ENCODE results near the gene PDIK1L. TPM values are rescaled to one million over a fixed set of nuclear protein-coding genes. Genes with fewer than 3 reads are reported as not detected.

Gene PDIK1L
- 1 to 10 TPM; 1.7 to 2.7 (median 1.7) TPM for polyA plus RNA-seq

GRCh38 chr1:26111530-26112406, at the start of gene PDIK1L:
Gene PDIK1L (plus strand): TSS chr1:26111824. CDS start chr1:26114309, 2,485 bp downstream.
- WGBS, 3 donors, result 0 to 1% (median 1%) methylated on average over 85 to 96 of the region's 96 CpGs
- peak within 1 kb of the TSS; percentile 64 for H3K27ac ChIP-seq (ENCODE audit: low read depth, low read length)

GRCh38 chr1:26064553-26064952, 47.1 kb upstream of the PDIK1L start:
- H3K27ac ChIP-seq (ENCODE audit: low read depth, low read length), result no peak overlapping the region

GRCh38 chr1:26066160-26066559, 45.5 kb upstream of the PDIK1L start:
- WGBS, 3 donors, result 81 to 91% (median 89%) methylated on average over 14 to 15 of the region's 15 CpGs
- H3K27ac ChIP-seq (ENCODE audit: low read depth, low read length), result no peak overlapping the region

More at GRCh38 chr1:26064553-26064952, 47.1 kb upstream of the PDIK1L start:
- WGBS, 3 donors, result 57 to 82% (median 70%) methylated on average over 3 of the region's 3 CpGs

DNA sequence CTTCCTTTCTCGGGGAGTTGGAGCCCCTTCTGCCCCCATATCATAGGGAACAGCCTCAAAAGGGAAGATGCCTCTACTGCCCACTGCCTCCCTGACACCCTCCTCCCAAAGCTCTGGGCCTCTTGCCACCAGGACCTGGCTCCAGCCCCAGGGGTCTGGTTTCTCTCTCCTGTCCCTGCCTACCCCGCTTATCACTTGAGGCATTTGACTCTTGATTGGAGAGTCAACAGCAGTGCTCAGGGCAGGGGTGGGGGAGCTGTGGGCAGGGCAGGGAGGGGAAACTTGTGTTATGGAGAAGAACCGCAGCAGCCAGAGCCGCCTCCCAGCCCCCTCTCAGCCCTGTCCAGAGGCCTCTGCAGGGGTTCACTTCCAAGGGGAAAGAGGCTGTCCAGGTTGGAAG, 44.8 kb upstream of the PDIK1L start:
- 39 to 60% (median 59%) methylated on average over 4 of the region's 4 CpGs for WGBS, 3 donors
- H3K27ac ChIP-seq (ENCODE audit: low read depth, low read length), result no peak overlapping the region

- no peak within 1 kb of the TSS for H3K27ac ChIP-seq (ENCODE audit: low read depth, low read length)
- 60 to 73% (median 68%) methylated on average over 9 of the region's 9 CpGs for WGBS, 3 donors
Observed at GRCh38 chr1:26067432-26067911, 44.2 kb upstream of the PDIK1L start, which contains the start of gene TRIM63. Gene TRIM63 (minus strand): TSS chr1:26067630. CDS start chr1:26067494, 136 bp downstream.

DNA sequence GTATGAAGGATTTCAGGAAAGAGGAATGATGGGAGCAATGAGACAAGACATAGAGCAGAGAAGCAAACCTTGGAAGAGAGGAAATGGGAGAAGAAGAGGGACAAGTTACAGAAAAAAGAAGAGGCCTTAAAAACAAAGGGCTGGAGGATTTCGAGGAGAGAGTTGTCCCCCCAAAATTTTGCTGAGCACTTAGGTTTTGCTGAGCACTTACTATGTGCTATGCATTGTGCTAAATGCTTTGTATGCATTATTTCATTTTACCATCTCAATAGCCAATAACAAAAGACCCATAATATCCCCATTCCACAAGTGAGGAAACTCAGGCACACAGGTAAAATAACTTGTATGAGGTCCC, 41.7 kb upstream of the PDIK1L start:
- no peak overlapping the region for H3K27ac ChIP-seq (ENCODE audit: low read depth, low read length)
- 72 to 94% (median 83%) methylated on average over 1 of the region's 1 CpG for WGBS, 3 donors

DNA sequence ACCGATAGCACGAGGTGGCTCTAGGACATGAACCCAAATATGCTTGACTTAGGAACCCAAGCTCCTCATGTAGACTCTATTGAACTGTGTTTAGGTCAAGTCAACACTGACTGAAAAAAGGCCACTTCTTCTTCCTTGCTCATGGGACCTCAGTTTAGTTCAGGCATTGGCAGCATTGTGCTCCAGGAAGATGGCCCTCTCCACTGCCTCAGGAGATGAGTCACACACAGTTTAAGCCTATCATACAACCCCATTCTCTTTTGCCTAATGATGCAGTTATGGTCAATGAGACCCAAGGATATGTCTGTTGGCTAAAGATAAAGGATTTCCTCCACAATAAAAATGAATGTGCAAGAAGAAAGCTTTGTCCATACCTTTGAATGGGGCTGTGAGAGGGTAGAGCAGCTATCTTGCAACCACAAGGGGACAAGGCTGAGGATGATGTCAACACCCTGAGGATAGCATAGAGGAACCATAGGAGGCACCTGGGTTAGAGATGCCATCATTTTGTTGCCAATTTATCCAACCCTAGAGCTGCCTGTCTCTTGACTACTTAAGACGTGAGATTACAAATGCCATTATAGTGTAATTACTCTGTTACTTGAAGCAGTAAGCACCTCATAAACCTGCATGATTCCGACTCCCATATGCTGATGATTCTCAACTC, 41.2 kb upstream of the PDIK1L start:
- H3K27ac ChIP-seq (ENCODE audit: low read depth, low read length), result no peak overlapping the region
- 86 to 93% (median 92%) methylated on average over 4 of the region's 4 CpGs for WGBS, 3 donors

GRCh38 chr1:26070963-26071342, 40.7 kb upstream of the PDIK1L start:
- no peak overlapping the region for H3K27ac ChIP-seq (ENCODE audit: low read depth, low read length)
- WGBS, 3 donors, result 91 to 93% (median 92%) methylated on average over 6 of the region's 6 CpGs

DNA sequence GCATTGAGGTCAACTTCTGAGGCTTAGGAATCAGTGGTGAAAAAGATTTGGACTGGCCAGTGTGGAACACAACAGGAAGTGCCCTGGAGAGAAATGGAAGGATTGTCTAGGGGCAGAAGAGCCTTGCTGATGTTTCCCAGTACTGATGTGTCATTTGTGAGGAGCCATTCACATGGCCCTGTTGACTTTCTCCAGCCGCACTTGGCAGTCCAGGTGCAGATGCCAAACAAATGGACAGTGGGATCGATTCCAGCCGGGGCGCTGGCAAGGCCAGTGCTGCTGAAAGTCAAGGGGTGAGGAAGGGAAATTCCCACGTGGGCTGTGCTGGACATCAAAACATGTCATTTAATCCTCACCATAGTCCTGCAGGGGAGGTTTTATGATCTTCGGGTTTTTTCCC, 39.3 kb upstream of the PDIK1L start:
- 10 to 46% (median 38%) methylated on average over 6 of the region's 6 CpGs for WGBS, 3 donors
- H3K27ac ChIP-seq (ENCODE audit: low read depth, low read length), result no peak overlapping the region

DNA sequence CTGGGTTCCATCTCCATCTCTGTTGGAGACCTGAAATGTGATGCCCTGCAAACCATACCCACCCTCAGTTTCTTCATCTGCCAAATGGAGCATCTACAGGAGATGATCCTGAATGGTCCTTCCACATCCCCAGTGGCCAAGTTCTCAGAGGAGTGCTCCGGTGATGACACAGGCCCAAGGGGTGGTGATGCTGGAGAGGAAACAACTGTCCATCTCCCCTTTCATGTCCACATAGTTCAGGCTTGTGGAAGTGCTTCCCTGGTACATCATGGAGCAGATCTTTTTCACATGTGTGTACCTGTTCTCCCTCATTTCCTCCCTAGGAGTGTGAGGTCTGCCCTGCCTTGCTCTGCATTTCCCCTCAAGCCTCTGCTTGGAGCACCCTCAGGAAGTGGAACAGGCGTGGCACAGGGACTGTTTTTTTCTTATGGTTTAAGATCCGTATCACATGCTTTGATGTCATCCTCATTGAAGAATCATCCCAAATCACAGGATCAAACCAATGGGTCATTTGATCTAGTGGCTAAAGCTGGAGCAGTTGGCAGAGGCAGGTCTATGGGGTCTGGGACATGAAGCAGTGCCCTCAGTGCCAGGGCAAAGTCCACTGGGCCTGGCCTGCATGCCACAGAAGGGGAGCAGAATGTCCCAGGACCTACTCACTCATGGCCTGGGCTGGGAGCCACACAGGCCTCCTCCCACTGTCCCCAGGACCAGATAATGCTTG, 36.0 kb upstream of the PDIK1L start:
- H3K27ac ChIP-seq (ENCODE audit: low read depth, low read length), result no peak overlapping the region
- 59 to 79% (median 73%) methylated on average over 3 of the region's 3 CpGs for WGBS, 3 donors

- 98 to 100% (median 100%) methylated on average over 1 of the region's 1 CpG for WGBS, 3 donors
Observed at GRCh38 chr1:26077524-26077923, 34.1 kb upstream of the PDIK1L start.

DNA sequence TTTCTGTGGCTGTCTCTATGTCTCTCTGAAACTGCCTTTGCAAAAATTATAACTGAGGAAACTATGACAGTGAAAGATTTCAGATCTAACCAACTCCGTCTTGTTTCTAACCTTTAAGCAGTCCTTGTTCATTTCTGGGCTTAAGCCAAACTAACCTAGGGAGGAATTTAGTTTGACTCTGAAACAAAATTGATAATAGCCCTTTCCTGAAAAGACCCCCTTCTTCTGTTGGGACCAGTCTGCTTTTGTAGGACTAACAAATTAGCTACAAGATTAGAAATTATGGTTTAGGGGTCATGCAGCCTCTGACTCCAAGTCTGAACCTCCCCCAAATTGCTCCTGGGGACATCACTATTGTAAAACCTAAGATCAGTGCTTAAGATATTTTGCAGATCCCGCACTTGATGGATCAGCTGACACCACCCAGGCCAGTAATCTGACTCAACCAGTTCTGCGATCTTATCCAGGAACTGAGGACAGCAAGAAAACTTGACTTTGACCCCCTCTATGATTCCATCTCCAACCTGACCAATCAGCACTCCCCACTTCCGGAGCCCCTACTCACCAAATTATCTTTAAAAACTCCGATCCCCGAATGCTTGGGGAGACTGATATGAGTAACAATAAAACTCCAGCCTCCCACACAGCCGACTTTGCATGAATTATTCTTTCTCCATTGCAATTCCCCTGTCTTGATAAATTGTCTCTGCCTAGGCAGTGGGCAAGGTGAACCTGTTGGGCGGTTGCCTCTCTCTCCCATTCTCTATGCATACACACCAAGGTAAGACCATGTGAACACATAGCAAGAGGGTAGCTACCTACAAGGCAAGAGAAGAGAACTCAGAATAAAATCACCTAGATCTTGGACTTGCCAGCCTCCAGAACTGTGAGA, 33.1 kb upstream of the PDIK1L start:
- 61 to 64% (median 62%) methylated on average over 8 of the region's 8 CpGs for WGBS, 3 donors
- no peak overlapping the region for H3K27ac ChIP-seq (ENCODE audit: low read depth, low read length)

More at GRCh38 chr1:26077524-26077923, 34.1 kb upstream of the PDIK1L start:
- no peak overlapping the region for H3K27ac ChIP-seq (ENCODE audit: low read depth, low read length)

DNA sequence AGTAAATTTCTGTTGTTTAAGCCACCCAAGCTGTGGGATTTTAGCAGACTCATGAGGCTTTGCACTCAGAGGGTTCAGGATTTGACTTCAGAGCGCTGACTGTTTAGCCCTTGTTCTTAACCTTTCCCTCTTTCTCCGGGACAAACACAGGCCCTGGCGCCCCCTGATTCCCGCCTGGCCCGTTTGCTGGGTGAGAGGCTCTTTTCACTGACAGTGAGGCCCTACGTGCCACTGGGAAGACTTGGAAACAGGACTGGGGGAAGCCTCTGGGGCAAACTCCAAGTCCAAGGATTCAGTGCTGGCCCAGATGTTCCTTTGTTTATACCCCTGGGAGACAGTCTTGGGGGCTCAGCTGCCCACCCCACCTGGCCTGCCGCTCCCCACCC, 32.5 kb upstream of the PDIK1L start:
- WGBS, 3 donors, result 70 to 78% (median 73%) methylated on average over 7 of the region's 7 CpGs
- H3K27ac ChIP-seq (ENCODE audit: low read depth, low read length), result no peak overlapping the region

- WGBS, 3 donors, result 45 to 78% (median 70%) methylated on average over 9 of the region's 9 CpGs
- no peak overlapping the region for H3K27ac ChIP-seq (ENCODE audit: low read depth, low read length)
Observed at GRCh38 chr1:26079960-26080814, 31.4 kb upstream of the PDIK1L start.

DNA sequence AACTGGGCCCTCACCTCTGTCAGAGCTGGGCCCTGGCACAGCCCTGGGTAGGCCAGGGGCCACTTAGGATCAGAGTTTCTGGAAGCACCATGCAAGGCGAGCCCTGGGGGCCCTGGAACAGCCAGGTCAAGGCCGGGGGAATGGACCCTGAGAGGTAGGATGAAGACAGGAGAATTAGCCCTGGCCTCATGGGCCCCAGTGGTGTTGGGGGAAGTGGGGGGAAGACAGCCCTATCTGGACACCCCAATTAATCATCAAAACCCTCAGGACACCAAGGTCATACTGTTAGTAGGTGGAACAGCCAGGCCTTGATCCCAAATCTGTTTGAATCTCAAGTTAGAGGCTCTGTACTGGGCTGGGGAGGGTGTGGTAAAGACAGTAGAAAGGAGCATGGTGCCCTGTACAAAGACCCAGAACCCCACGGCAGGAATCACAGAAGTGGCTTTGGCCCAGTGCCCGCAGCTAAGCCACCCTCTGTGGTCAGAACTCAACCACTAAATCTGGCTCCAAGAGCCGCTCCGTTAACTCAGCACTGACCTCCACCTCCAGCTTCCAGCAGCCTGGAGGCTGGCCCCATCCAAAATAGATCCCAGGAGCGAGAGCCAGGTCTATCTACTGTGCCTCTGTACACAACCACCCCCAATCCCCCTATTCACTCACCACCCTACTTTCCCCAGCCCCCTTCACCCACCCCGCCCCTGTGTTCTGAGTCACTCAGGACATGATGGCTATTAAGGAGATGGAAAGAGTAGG, 30.2 kb upstream of the PDIK1L start:
- no peak overlapping the region for H3K27ac ChIP-seq (ENCODE audit: low read depth, low read length)
- 62 to 88% (median 66%) methylated on average over 8 of the region's 8 CpGs for WGBS, 3 donors

DNA sequence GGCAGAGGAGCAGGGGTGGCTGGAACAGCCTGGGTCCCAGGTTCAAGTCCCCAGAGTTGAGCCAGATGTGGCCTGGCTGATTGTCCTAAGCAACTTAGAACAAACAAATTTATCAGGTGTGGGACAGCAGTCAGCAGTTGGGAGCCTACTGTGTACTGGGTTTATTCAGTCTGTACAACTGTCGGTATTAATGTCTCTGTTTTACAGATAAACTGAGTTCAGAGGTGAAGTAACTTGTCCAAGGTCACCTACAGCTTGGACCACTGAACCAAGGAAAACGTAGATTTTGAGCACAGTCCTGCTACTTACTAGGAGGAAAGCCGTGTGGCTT, 29.6 kb upstream of the PDIK1L start:
- H3K27ac ChIP-seq (ENCODE audit: low read depth, low read length), result no peak overlapping the region
- 52 to 87% (median 81%) methylated on average over 3 of the region's 3 CpGs for WGBS, 3 donors

Data from adipose tissue (tissue), 3 donors.